SK-N-SH (cell line): ENCODE results near the gene TEKT1. TPM values are rescaled to one million over a fixed set of nuclear protein-coding genes. Genes with fewer than 3 reads are reported as not detected.

ENCODE experiments used
- CTCF ChIA-PET: fragments of 300-600, 350-600 bp; formaldehyde crosslinking; extraction: SDS; loops from one replicate; lab custom pipeline; 2021; lab: Yijun Ruan, JAX
- POLR2A ChIA-PET: fragments of 350-600 bp; sonication (Branson Sonifier 250); formaldehyde crosslinking; extraction: SDS; loops from one replicate; lab custom pipeline; 2020; ENCODE audit warnings: antibody characterized with exemption, inconsistent platforms; lab: Yijun Ruan, JAX
- DNase-seq: peaks from one replicate; pipeline ENCODE4 v3.0.0; 2012
- H2AFZ ChIP-seq: fragments of 200-600 bp; sonication (generic); 2 replicates; pipeline ENCODE4 v1.8.1; 2016; ENCODE audit warnings: antibody characterized with exemption, mild to moderate bottlenecking, low read depth
- H3F3A ChIP-seq: fragments of 200-600 bp; sonication (generic); replicated peaks from 2 replicates; pipeline ENCODE3; 2016; ENCODE audit warnings: antibody characterized with exemption, mild to moderate bottlenecking; ENCODE audit not compliant: insufficient read depth
- H3K27ac ChIP-seq, 2 experiments: fragments of 200-500 bp in 1 of 2; fragments of 200-600 bp in 1 of 2; sonication (Bioruptor generic) in 1 of 2; sonication (generic), shearing (Covaris generic) in 1 of 2; 2 replicates each; pipeline versions ENCODE4 v1.5.1 to v1.6.1; 2014 to 2016; ENCODE audit warnings: low read depth in 2 of 2, inconsistent platforms in 1 of 2, low read length in 1 of 2, mild to moderate bottlenecking in 1 of 2, mixed read lengths in 1 of 2
- H3K27me3 ChIP-seq: fragments of 200-600 bp; sonication (generic), shearing (Covaris generic); 2 replicates; pipeline ENCODE4 v1.6.1; 2016; ENCODE audit warnings: mixed run types; ENCODE audit not compliant: insufficient read depth
- H3K36me3 ChIP-seq, 2 experiments: fragments of 200-500 bp in 1 of 2; fragments of 200-600 bp in 1 of 2; sonication (Bioruptor generic) in 1 of 2; sonication (generic) in 1 of 2; replicated peaks in 1 of 2; 2 replicates each; pipeline versions ENCODE3 to v1.5.1; 2014 to 2016; ENCODE audit warnings: low read length in 1 of 2, mild to moderate bottlenecking in 1 of 2; ENCODE audit not compliant: insufficient read depth in 2 of 2, control insufficient read depth in 1 of 2
- H3K4me1 ChIP-seq, 2 experiments: fragments of 200-500 bp in 1 of 2; fragments of 200-600 bp in 1 of 2; sonication (Bioruptor generic) in 1 of 2; sonication (generic), shearing (Covaris generic) in 1 of 2; 2 replicates each; pipeline versions ENCODE4 v1.5.1 to v1.6.1; 2014 to 2016; ENCODE audit warnings: low read depth in 1 of 2, low read length in 1 of 2, mixed run types in 1 of 2; ENCODE audit not compliant: insufficient read depth in 2 of 2, control insufficient read depth in 1 of 2
- H3K4me2 ChIP-seq: fragments of 200-600 bp; sonication (generic), shearing (Covaris generic); 2 replicates; pipeline ENCODE4 v1.6.1; 2017; ENCODE audit warnings: mixed run types
- H3K4me3 ChIP-seq, 2 experiments: fragments of 200-500 bp in 1 of 2; fragments of 200-600 bp in 1 of 2; sonication (Bioruptor generic) in 1 of 2; sonication (generic), shearing (Covaris generic) in 1 of 2; 2 replicates each; pipeline versions ENCODE4 v1.5.1 to v1.8.1; 2014 to 2016; ENCODE audit warnings: low read depth in 2 of 2, inconsistent platforms in 1 of 2, low read length in 1 of 2, mild to moderate bottlenecking in 1 of 2, mixed read lengths in 1 of 2, moderate library complexity in 1 of 2
- H3K79me2 ChIP-seq: fragments of 200-600 bp; sonication (generic); 2 replicates; pipeline ENCODE4 v1.8.1; 2017; ENCODE audit warnings: mild to moderate bottlenecking; ENCODE audit not compliant: insufficient read depth
- H3K9ac ChIP-seq: fragments of 200-600 bp; sonication (generic); 2 replicates; pipeline ENCODE4 v1.6.1; 2017; ENCODE audit warnings: mixed run types
- H3K9me2 ChIP-seq: fragments of 200-600 bp; sonication (generic); 2 replicates; pipeline ENCODE4 v1.6.1; 2017; ENCODE audit warnings: mixed run types
- H3K9me3 ChIP-seq: fragments of 200-600 bp; sonication (generic); 2 replicates; pipeline ENCODE4 v1.6.1; 2017; ENCODE audit warnings: mixed run types, mild to moderate bottlenecking, moderate library complexity
- H4K20me1 ChIP-seq: fragments of 200-600 bp; sonication (generic); 2 replicates; pipeline ENCODE4 v1.6.1; 2017; ENCODE audit warnings: mild to moderate bottlenecking, mixed run types; ENCODE audit not compliant: insufficient read depth
- CHD2 ChIP-seq: fragments of 150-350 bp; IDR thresholded peaks from 2 replicates; pipeline ENCODE4 v1.6.1; 2018; ENCODE audit warnings: low read length; ENCODE audit not compliant: partially characterized antibody
- CTCF ChIP-seq: fragments of 200-600 bp; sonication (generic); IDR thresholded peaks from 2 replicates; pipeline ENCODE4 v1.6.1; 2017; ENCODE audit warnings: antibody characterized with exemption, mild to moderate bottlenecking, moderate library complexity
- EP300 ChIP-seq, 2 experiments: IDR thresholded peaks; 2 replicates each; pipeline versions ENCODE4 v1.4.0 to v1.6.1; 2012; ENCODE audit warnings: borderline replicate concordance in 1 of 2, low read depth in 1 of 2, low read length in 1 of 2
- FOXJ3 ChIP-seq: sonication (generic); formaldehyde crosslinking; IDR thresholded peaks from 2 replicates; pipeline ENCODE4 v1.5.1; 2020; ENCODE audit warnings: mild to moderate bottlenecking, missing genetic modification reagents
- GATA2 ChIP-seq: sonication (generic); formaldehyde crosslinking; IDR thresholded peaks from 2 replicates; pipeline ENCODE4 v1.5.0; 2020; ENCODE audit warnings: mild to moderate bottlenecking, missing genetic modification reagents
- JUND ChIP-seq: IDR thresholded peaks from 2 replicates; pipeline ENCODE4 v1.4.0; 2012
- MEF2A ChIP-seq: IDR thresholded peaks from 2 replicates; pipeline ENCODE4 v1.4.0; 2012; ENCODE audit warnings: low read depth, borderline replicate concordance
- NRF1 ChIP-seq: IDR thresholded peaks from 2 replicates; pipeline ENCODE4 v1.6.1; 2012; ENCODE audit warnings: low read depth, mild to moderate bottlenecking, low read length
- RAD21 ChIP-seq: IDR thresholded peaks from 2 replicates; pipeline ENCODE4 v1.6.1; 2012; ENCODE audit warnings: mild to moderate bottlenecking, low read length
- RFX5 ChIP-seq: IDR thresholded peaks from 2 replicates; pipeline ENCODE4 v1.6.1; 2012; ENCODE audit warnings: mild to moderate bottlenecking, improper control_type of control experiment, low read length
- RXRA ChIP-seq: IDR thresholded peaks from 2 replicates; pipeline ENCODE4 v1.4.0; 2012; ENCODE audit warnings: low read depth, mild to moderate bottlenecking, borderline replicate concordance
- SIN3A ChIP-seq: IDR thresholded peaks from 2 replicates; pipeline ENCODE4 v1.6.1; 2012; ENCODE audit warnings: low read depth, mild to moderate bottlenecking, low read length, moderate library complexity, borderline replicate concordance
- SMC3 ChIP-seq: IDR thresholded peaks from 2 replicates; pipeline ENCODE4 v1.6.1; 2012; ENCODE audit warnings: low read depth, low read length, improper control_type of control experiment
- TAF1 ChIP-seq: IDR thresholded peaks from 2 replicates; pipeline ENCODE4 v1.6.1; 2012; ENCODE audit warnings: low read depth, mild to moderate bottlenecking, low read length, moderate library complexity, borderline replicate concordance
- TCF12 ChIP-seq: IDR thresholded peaks from 2 replicates; pipeline ENCODE4 v1.4.0; 2012
- TEAD4 ChIP-seq: IDR thresholded peaks from 2 replicates; pipeline ENCODE4 v1.4.0; 2012; ENCODE audit warnings: mild to moderate bottlenecking, borderline replicate concordance; ENCODE audit not compliant: insufficient read depth
- YY1 ChIP-seq: IDR thresholded peaks from 2 replicates; pipeline ENCODE4 v1.4.0; 2012; ENCODE audit warnings: low read depth, mild to moderate bottlenecking
- WGBS: methylation state at CpG from one replicate; pipeline ENCODE4 v1.1.6; 2017; ENCODE audit warnings: low lambda C conversion rate; 5-methylcytosine and 5-hydroxymethylcytosine counted together
- polyA plus RNA-seq, 3 experiments: library from polyadenylated mRNA; depleted of rRNA; stranded (reverse); fragments of >200 nt; gene quantifications; 2 replicates each; pipeline ENCODE4 v1.2.3, GENCODE V29; 2012
- TF ChIP-seq, protein P1 (sequence below): IDR thresholded peaks from 2 replicates; pipeline ENCODE4 v1.4.0; 2012; ENCODE audit warnings: low read depth, borderline replicate concordance
- TF ChIP-seq, protein P2 (sequence below): fragments of 150-350 bp; IDR thresholded peaks from 2 replicates; pipeline ENCODE4 v1.6.1; 2017; ENCODE audit warnings: antibody characterized with exemption, low read length, low read depth, borderline replicate concordance

Gene TEKT1
- polyA plus RNA-seq, 1 of the 3 experiments (the other 2 are of a cell fraction), result not detected

DNA sequence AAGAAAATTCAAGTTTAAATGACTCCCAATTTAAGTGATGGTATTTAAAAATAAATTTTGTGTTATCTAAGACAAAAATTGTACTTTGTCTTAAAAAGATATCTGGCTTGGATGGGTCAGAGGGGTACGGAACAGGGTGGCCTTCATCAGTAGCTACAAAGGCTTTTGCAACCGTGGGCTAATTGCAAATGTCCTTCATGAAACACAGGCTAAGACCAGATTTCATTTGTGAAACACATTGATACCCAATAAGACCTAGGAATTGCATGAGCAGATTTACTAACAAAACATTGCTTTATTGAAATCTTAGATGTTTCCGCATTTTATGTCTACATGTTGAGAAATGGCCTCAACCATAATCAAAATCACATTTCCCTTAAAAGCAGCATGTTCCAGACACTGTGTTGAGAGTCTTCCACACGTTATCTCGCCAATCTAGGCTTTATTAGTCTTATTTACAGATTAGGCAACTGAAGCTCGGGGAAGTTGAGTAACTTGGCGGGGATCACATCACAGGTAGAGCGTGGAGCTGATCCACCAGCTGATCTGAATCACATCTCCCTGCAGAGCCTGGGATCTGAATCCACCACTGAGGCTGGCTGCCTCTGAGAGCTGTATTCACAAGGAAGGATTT is 33.7 kb downstream of the TEKT1 start:
- Histone ChIP-seq H2AFZ (no peak overlapping the region), H3K9me2 (no peaks in the 10 kb centered on the region), H3K79me2 (no peaks in the 10 kb centered on the region), H4K20me1 (no peaks in the 10 kb centered on the region), H3K36me3 (no peaks in the 10 kb centered on the region), H3K9ac (no peak overlapping the region), H3K27me3 (peaks cover 69% of the 10 kb centered on the region), H3K9me3 (no peaks in the 10 kb centered on the region), H3K4me3 (no peak overlapping the region), H3F3A (no peaks in the 10 kb centered on the region), H3K4me1 (no peaks in the 10 kb centered on the region), H3K4me2 (no peak overlapping the region), H3K27ac (no peak overlapping the region)
- 10% methylated on average over 8 of the region's 8 CpGs for whole genome bisulfite sequencing
- ChIA-PET CTCF (no interaction called here), POLR2A (no interaction called here)
- no peak for DNase-seq
- TF ChIP-seq YY1 (no peak), FOXJ3 (CRISPR knock-in tag) (no peak), TEAD4 (no peak), CTCF (no peak), RXRA (no peak), RAD21 (no peak), SIN3A (no peak), JUND (no peak), TCF12 (no peak), NRF1 (no peak), EP300 (IDR thresholded peaks at IDR 0.05; ENCODE audit: borderline replicate concordance in 1 of 2, low read depth in 1 of 2, low read length in 1 of 2) (no peak), TAF1 (no peak), MEF2A (no peak), RFX5 (no peak), CHD2 (no peak), SMC3 (no peak), GATA2 (no peak)
- TF ChIP-seq, protein P1, sequence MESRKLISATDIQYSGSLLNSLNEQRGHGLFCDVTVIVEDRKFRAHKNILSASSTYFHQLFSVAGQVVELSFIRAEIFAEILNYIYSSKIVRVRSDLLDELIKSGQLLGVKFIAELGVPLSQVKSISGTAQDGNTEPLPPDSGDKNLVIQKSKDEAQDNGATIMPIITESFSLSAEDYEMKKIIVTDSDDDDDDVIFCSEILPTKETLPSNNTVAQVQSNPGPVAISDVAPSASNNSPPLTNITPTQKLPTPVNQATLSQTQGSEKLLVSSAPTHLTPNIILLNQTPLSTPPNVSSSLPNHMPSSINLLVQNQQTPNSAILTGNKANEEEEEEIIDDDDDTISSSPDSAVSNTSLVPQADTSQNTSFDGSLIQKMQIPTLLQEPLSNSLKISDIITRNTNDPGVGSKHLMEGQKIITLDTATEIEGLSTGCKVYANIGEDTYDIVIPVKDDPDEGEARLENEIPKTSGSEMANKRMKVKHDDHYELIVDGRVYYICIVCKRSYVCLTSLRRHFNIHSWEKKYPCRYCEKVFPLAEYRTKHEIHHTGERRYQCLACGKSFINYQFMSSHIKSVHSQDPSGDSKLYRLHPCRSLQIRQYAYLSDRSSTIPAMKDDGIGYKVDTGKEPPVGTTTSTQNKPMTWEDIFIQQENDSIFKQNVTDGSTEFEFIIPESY, result no peak
- TF ChIP-seq, protein P2, sequence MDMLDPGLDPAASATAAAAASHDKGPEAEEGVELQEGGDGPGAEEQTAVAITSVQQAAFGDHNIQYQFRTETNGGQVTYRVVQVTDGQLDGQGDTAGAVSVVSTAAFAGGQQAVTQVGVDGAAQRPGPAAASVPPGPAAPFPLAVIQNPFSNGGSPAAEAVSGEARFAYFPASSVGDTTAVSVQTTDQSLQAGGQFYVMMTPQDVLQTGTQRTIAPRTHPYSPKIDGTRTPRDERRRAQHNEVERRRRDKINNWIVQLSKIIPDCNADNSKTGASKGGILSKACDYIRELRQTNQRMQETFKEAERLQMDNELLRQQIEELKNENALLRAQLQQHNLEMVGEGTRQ, result no peak
